ENCODE measurements around the gene LRRC3.

Gene LRRC3

DNA sequence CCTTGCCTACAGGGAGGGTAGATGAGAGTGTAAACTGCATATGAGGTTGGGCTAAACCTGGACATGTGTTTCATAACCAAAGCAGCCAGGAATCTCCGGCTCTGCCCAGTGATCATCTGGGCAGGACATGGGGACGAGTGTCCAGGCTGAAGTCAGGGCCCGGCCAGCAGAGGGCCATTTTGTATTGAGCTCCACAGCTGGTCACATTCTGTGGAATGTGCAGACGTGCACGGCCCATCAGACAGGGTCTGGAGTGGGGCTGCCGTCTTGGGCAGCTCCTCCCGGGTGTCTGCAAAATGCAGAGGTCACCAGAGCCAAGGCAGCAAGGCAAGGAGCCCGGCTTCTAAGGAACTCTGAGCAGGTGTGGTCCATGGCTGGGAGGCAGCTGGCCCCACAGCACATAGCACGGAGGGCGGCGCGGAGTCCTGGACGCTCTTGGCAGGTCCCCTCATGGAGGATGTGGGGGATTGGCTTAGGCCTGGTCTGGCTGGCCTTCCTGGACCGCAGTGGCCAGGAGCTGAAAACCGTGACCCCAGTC lies 6.2 kb downstream of the LRRC3 start:
- no peaks in the 10 kb centered on the region for H3K9me3 ChIP-seq (ENCODE audit: control insufficient read depth, insufficient read depth, low read depth, low read length)
- H3K4me3 ChIP-seq (ENCODE audit: low read depth, low read length), result no peak overlapping the region
- no peak overlapping the region for H3K27ac ChIP-seq (ENCODE audit: extremely low read depth, low read depth, low read length)
- peaks cover 0 to 5% of the 10 kb centered on the region in 2 experiments; a peak in 1 of 3 replicates for H3K36me3 ChIP-seq (ENCODE audit: control insufficient read depth in 2 of 2, insufficient read depth in 1 of 2, low read length in 2 of 2)
- ChIA-PET POLR2A (interaction anchor here (0.6 kb wide), 2 partner anchors 17 to 117 kb away, joined by 4 read pairs; no protein-coding TSS in a partner anchor), CTCF (interaction anchor here (1.1 to 1.5 kb wide), 3 partner anchors 18 to 49 kb away, joined by 3 to 6 read pairs (median 6); no protein-coding TSS in a partner anchor)
- TF ChIP-seq ZNF366 (tag by site-specific recombination; conservative IDR thresholded peaks at IDR 0.05), result no peak
- TF ChIP-seq, protein P1, sequence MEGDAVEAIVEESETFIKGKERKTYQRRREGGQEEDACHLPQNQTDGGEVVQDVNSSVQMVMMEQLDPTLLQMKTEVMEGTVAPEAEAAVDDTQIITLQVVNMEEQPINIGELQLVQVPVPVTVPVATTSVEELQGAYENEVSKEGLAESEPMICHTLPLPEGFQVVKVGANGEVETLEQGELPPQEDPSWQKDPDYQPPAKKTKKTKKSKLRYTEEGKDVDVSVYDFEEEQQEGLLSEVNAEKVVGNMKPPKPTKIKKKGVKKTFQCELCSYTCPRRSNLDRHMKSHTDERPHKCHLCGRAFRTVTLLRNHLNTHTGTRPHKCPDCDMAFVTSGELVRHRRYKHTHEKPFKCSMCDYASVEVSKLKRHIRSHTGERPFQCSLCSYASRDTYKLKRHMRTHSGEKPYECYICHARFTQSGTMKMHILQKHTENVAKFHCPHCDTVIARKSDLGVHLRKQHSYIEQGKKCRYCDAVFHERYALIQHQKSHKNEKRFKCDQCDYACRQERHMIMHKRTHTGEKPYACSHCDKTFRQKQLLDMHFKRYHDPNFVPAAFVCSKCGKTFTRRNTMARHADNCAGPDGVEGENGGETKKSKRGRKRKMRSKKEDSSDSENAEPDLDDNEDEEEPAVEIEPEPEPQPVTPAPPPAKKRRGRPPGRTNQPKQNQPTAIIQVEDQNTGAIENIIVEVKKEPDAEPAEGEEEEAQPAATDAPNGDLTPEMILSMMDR (tag by site-specific recombination; IDR thresholded peaks at IDR 0.05), result 0 out of 2 replicates have a peak, but pooled peaks have one; percentile 25
- TF ChIP-seq ZNF223 (tag by site-specific recombination; IDR thresholded peaks at IDR 0.05), result no peak
- TF ChIP-seq, protein P2, sequence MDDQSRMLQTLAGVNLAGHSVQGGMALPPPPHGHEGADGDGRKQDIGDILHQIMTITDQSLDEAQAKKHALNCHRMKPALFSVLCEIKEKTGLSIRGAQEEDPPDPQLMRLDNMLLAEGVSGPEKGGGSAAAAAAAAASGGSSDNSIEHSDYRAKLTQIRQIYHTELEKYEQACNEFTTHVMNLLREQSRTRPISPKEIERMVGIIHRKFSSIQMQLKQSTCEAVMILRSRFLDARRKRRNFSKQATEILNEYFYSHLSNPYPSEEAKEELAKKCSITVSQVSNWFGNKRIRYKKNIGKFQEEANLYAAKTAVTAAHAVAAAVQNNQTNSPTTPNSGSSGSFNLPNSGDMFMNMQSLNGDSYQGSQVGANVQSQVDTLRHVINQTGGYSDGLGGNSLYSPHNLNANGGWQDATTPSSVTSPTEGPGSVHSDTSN (CRISPR knock-in tag; IDR thresholded peaks at IDR 0.05), result no peak
- TF ChIP-seq ZNF621 (tag by site-specific recombination; IDR thresholded peaks at IDR 0.05), result no peak
- TF ChIP-seq, protein P3, sequence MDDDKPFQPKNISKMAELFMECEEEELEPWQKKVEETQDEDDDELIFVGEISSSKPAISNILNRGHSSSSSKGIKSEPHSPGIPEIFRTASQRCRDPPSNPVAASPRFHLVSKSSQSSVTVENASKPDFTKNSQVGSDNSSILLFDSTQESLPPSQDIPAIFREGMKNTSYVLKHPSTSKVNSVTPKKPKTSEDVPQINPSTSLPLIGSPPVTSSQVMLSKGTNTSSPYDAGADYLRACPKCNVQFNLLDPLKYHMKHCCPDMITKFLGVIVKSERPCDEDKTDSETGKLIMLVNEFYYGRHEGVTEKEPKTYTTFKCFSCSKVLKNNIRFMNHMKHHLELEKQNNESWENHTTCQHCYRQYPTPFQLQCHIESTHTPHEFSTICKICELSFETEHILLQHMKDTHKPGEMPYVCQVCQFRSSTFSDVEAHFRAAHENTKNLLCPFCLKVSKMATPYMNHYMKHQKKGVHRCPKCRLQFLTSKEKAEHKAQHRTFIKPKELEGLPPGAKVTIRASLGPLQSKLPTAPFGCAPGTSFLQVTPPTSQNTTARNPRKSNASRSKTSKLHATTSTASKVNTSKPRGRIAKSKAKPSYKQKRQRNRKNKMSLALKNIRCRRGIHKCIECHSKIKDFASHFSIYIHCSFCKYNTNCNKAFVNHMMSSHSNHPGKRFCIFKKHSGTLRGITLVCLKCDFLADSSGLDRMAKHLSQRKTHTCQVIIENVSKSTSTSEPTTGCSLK (tag by site-specific recombination; IDR thresholded peaks at IDR 0.05), result no peak
- H3K4me1 ChIP-seq (ENCODE audit: control insufficient read depth, insufficient read depth, low read length), result no peaks in the 10 kb centered on the region

DNA sequence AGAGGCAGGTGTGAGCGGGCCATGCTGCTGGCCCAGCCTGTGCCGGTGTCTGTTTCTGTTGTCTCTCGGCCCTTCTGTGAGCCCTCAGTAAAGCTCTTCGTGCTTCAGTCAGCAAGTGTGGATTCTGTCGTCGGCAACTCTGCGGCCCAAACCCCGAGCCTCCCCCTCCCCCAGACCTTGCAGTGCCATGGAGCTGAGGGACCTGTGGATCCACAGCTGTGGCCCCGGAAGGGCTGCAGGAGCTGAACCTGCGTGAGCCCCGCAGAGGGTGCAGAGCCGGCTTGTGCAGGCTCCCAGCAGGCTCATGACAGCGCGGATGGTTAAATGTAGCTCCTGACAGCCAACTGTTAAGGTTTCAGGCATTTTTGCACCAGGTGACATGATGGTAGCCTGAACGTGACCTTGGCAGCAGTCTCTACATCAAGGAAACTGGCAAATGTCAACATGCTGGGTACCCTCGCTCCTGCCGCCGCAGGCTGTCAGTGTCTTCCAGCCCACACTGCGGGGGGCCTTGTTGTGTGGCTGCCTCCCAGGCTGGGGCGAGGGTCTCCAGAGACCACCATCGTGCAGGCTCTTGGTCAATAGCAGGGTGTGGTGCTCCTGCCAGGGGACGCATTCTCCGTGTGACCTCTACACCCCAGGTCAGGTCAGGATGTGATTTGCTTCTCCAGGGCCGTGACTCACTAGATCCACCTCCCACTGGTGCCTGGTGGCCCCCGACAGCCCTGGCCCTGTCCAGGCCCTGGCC lies 7.0 kb downstream of the LRRC3 start:
- no peaks in the 10 kb centered on the region for H3K4me1 ChIP-seq (ENCODE audit: control insufficient read depth, insufficient read depth, low read length)
- TF ChIP-seq, protein P4, sequence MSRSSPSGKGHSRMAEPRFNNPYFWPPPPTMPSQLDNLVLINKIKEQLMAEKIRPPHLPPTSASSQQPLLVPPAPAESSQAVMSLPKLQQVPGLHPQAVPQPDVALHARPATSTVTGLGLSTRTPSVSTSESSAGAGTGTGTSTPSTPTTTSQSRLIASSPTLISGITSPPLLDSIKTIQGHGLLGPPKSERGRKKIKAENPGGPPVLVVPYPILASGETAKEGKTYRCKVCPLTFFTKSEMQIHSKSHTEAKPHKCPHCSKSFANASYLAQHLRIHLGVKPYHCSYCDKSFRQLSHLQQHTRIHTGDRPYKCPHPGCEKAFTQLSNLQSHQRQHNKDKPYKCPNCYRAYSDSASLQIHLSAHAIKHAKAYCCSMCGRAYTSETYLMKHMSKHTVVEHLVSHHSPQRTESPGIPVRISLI (tag by site-specific recombination; IDR thresholded peaks at IDR 0.05), result no peak
- TF ChIP-seq GLIS2 (tag by site-specific recombination; IDR thresholded peaks at IDR 0.05) (0 out of 2 replicates have a peak, but pooled peaks have one; percentile 20), SCRT2 (tag by site-specific recombination; IDR thresholded peaks at IDR 0.05) (peak; percentile 42; the same call in 1 of the 2 replicates)
- no peaks in the 10 kb centered on the region for H3K9me3 ChIP-seq (ENCODE audit: control insufficient read depth, insufficient read depth, low read depth, low read length)
- CTCF ChIA-PET, result interaction anchor here (1.1 to 1.5 kb wide), 3 partner anchors 18 to 48 kb away, joined by 3 to 6 read pairs (median 6); no protein-coding TSS in a partner anchor
- peaks cover 0 to 3% of the 10 kb centered on the region in 2 experiments; a peak in 1 of 3 replicates for H3K36me3 ChIP-seq (ENCODE audit: control insufficient read depth in 2 of 2, insufficient read depth in 1 of 2, low read length in 2 of 2)
- H3K4me3 ChIP-seq (ENCODE audit: low read depth, low read length), result no peak overlapping the region
- H3K27ac ChIP-seq (ENCODE audit: extremely low read depth, low read depth, low read length), result no peak overlapping the region
- POLR2A ChIA-PET, result interaction anchor here (0.6 kb wide), 2 partner anchors 17 to 118 kb away, joined by 4 read pairs; no protein-coding TSS in a partner anchor

DNA sequence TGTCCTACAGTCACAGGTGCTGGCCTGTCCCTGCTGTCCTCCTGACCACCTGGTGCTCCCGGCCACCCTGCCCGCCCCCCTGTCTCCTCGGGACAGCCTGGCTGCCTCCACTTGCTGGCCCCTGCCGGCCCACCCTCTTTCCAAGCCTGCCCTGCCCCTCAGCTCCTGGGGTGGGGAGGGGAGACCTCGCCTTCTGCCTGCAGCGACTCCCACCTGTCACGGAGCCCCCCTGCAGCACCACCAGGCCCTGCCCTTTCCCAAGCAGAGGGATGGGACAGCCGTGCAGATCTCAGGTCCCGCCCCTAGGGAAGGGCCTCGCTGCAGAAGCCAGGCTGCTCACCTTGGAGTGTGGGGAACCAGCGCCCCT lies 7.5 kb downstream of the LRRC3 start:
- no peaks in the 10 kb centered on the region for H3K9me3 ChIP-seq (ENCODE audit: control insufficient read depth, insufficient read depth, low read depth, low read length)
- no peaks in the 10 kb centered on the region for H3K36me3 ChIP-seq (ENCODE audit: control insufficient read depth in 2 of 2, insufficient read depth in 1 of 2, low read length in 2 of 2)
- ChIA-PET CTCF (no interaction called here), POLR2A (interaction anchor here (1.2 kb wide), 1 partner anchor 8 kb away, joined by 3 read pairs; no protein-coding TSS in a partner anchor)
- no peaks in the 10 kb centered on the region for H3K4me1 ChIP-seq (ENCODE audit: control insufficient read depth, insufficient read depth, low read length)
- H3K4me3 ChIP-seq (ENCODE audit: low read depth, low read length), result no peak overlapping the region
- H3K27ac ChIP-seq (ENCODE audit: extremely low read depth, low read depth, low read length), result no peak overlapping the region
- TF ChIP-seq, protein P5, sequence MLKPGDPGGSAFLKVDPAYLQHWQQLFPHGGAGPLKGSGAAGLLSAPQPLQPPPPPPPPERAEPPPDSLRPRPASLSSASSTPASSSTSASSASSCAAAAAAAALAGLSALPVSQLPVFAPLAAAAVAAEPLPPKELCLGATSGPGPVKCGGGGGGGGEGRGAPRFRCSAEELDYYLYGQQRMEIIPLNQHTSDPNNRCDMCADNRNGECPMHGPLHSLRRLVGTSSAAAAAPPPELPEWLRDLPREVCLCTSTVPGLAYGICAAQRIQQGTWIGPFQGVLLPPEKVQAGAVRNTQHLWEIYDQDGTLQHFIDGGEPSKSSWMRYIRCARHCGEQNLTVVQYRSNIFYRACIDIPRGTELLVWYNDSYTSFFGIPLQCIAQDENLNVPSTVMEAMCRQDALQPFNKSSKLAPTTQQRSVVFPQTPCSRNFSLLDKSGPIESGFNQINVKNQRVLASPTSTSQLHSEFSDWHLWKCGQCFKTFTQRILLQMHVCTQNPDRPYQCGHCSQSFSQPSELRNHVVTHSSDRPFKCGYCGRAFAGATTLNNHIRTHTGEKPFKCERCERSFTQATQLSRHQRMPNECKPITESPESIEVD (tag by site-specific recombination; IDR thresholded peaks at IDR 0.05), result no peak
- TF ChIP-seq ZNF423 (tag by site-specific recombination; IDR thresholded peaks at IDR 0.05) (no peak), ZFP3 (tag by site-specific recombination; IDR thresholded peaks at IDR 0.05; ENCODE audit: low read depth) (no peak), GLIS2 (tag by site-specific recombination; IDR thresholded peaks at IDR 0.05) (0 out of 2 replicates have a peak, but pooled peaks have one; percentile 1), KLF1 (tag by site-specific recombination; IDR thresholded peaks at IDR 0.05) (peak; percentile 55; the same call in 1 of the 2 replicates), ZNF202 (tag by site-specific recombination; IDR thresholded peaks at IDR 0.05; ENCODE audit: borderline replicate concordance) (no peak), ZNF248 (tag by site-specific recombination; IDR thresholded peaks at IDR 0.05) (no peak), ZNF670 (tag by site-specific recombination; IDR thresholded peaks at IDR 0.05; ENCODE audit: low read depth) (no peak), HOXD13 (CRISPR knock-in tag; IDR thresholded peaks at IDR 0.05; ENCODE audit: borderline replicate concordance) (no peak), ZNF138 (tag by site-specific recombination; IDR thresholded peaks at IDR 0.05; ENCODE audit: borderline replicate concordance) (no peak), ZBTB48 (tag by site-specific recombination; IDR thresholded peaks at IDR 0.05) (no peak)

Data from HEK293 (cell line).